Ovary (tissue), 9 donors: ENCODE data around the gene C11orf91. TPM values are rescaled to one million over a fixed set of nuclear protein-coding genes. Genes with fewer than 3 reads are reported as not detected.

Experiments used
- DNase-seq, 5 donors: peaks; one replicate each; pipeline ENCODE4 v3.0.0-alpha.2; 2019 to 2020
- H3K27ac ChIP-seq, 2 donors: fragments of 200-600 bp; one replicate each; pipeline versions ENCODE4 v1.5.1 to v1.8.0; 2019 to 2022
- H3K27me3 ChIP-seq: fragments of 200-600 bp; one replicate; pipeline ENCODE4 v1.8.0; 2022
- H3K36me3 ChIP-seq: fragments of 200-600 bp; sonication (generic); one replicate; pipeline ENCODE4 v1.5.1; 2019
- H3K4me1 ChIP-seq: one replicate; pipeline ENCODE4 v1.8.1; 2013; ENCODE audit warnings: mild to moderate bottlenecking, moderate library complexity; ENCODE audit not compliant: insufficient read depth
- H3K4me3 ChIP-seq: fragments of 200-600 bp; sonication (generic); one replicate; pipeline ENCODE4 v1.5.1; 2017
- H3K9me3 ChIP-seq, 2 donors: fragments of 200-600 bp in 1 of 2; sonication (generic) in 1 of 2; one replicate each; pipeline versions ENCODE4 v1.5.1 to v1.8.1; 2013 to 2019; ENCODE audit warnings: mild to moderate bottlenecking in 1 of 2, moderate library complexity in 1 of 2
- CTCF ChIP-seq, 3 donors: fragments of 450-650 bp in 2 of 3; fragments of 200-600 bp in 1 of 3; IDR thresholded peaks; one replicate each; pipeline versions ENCODE4 v1.5.1 to v1.8.0; 2016 to 2022; ENCODE audit warnings: antibody characterized with exemption in 3 of 3, mild to moderate bottlenecking in 1 of 3
- EP300 ChIP-seq: sonication (generic); formaldehyde crosslinking; IDR thresholded peaks from one replicate; pipeline ENCODE4 v1.6.1; 2017; ENCODE audit warnings: antibody characterized with exemption
- POLR2A ChIP-seq: fragments of 450-650 bp; IDR thresholded peaks from one replicate; pipeline ENCODE4 v1.6.1; 2017; ENCODE audit warnings: antibody characterized with exemption, mild to moderate bottlenecking, moderate library complexity
- WGBS, 3 donors: extraction: QIAGEN DNeasy Blood & Tissue Kit in 1 of 3; methylation state at CpG; one replicate each; pipeline versions ENCODE4 v1.1.5 to v1.1.7; 2013 to 2017; 5-methylcytosine and 5-hydroxymethylcytosine counted together
- intact Hi-C, 4 donors: fragments of 100-400 bp; cut with DNase I; formaldehyde crosslinking; loops; one replicate each; pipeline versions ENCODE4 v1.11.0 to v1.15.1; 2022 to 2023
- polyA plus RNA-seq, 2 donors: library from polyadenylated mRNA; stranded (reverse); fragments of 200-250 nt in 1 of 2; fragments of 350-450 nt in 1 of 2; fragmentation: Illumina TruSeq in 1 of 2; extraction: RNeasy Lipid Tissue Mini Kit (QIAGEN cat#74804) in 1 of 2; gene quantifications; one replicate each; pipeline ENCODE4 v1.2.3, GENCODE V29; 2013 to 2014
- total RNA-seq, 7 donors: library from RNA; depleted of rRNA in 2 of 7; stranded (reverse); fragments of >200 nt in 2 of 7; fragmentation: NEBNext Ultra II Directional in 3 of 7; extraction: Animal tissue kit (Norgen Biotek cat#: 25700) in 3 of 7; gene quantifications; one replicate each; pipeline versions ENCODE4 v1.1.0 to v1.2.4, GENCODE V29; 2016 to 2023
- donor health status: DM: no; HTN: no; CAD: no; lungs with moderate emphysema.
- donor health status: DM: no; HTN: no; CAD: no.
- donor health status: Bipolar disorder and iron deficiency.
- donor health status: DM: yes; HTN: yes; CAD: no.
- donor health status: DM: no; HTN: no; CAD: no.
- donor health status: DM: yes; HTN: yes; CAD: no.

The C11orf91 gene
- total and polyA plus RNA-seq, 9 donors, result 0.61 TPM; not detected in 8

GRCh38 chr11:33655842-33656600 is 44.6 kb downstream of the C11orf91 start:
- Histone ChIP-seq H3K36me3 (no peaks in the 10 kb centered on the region), H3K9me3 (no peaks in the 10 kb centered on the region), H3K4me3 (no peak overlapping the region), H3K4me1 (peaks cover 1% of the 10 kb centered on the region), H3K27me3 (no peaks in the 10 kb centered on the region), H3K27ac (no peak overlapping the region)
- TF ChIP-seq EP300 (no peak), POLR2A (no peak), CTCF (IDR thresholded peaks at IDR 0.05) (no peak)
- DNase-seq, result no peak
- intact Hi-C loops, result no loop called here
- WGBS, 3 donors, result 83 to 88% (median 86%) methylated on average over 11 of the region's 11 CpGs

- H3K9me3 ChIP-seq, result no peaks in the 10 kb centered on the region
- H3K4me3 ChIP-seq, result no peak overlapping the region
- 86 to 90% (median 87%) methylated on average over 6 of the region's 6 CpGs for WGBS, 3 donors
- no peak for DNase-seq
- peaks cover 1% of the 10 kb centered on the region for H3K4me1 ChIP-seq
- no peak overlapping the region for H3K27ac ChIP-seq
- TF ChIP-seq POLR2A, result no peak
- no peak for TF ChIP-seq CTCF (IDR thresholded peaks at IDR 0.05)
- TF ChIP-seq EP300, result no peak
- no peaks in the 10 kb centered on the region for H3K36me3 ChIP-seq
- H3K27me3 ChIP-seq, result no peaks in the 10 kb centered on the region
- intact Hi-C loops, result no loop called here
Observed at GRCh38 chr11:33654594-33654993, 46.0 kb downstream of the C11orf91 start.

GRCh38 chr11:33652930-33653329 is 47.7 kb downstream of the C11orf91 start:
- Histone ChIP-seq H3K9me3 (no peaks in the 10 kb centered on the region), H3K27ac (no peak overlapping the region), H3K27me3 (no peaks in the 10 kb centered on the region), H3K4me3 (no peak overlapping the region), H3K4me1 (peaks cover 1% of the 10 kb centered on the region), H3K36me3 (no peaks in the 10 kb centered on the region)
- intact Hi-C loops, result no loop called here
- no peak for DNase-seq
- TF ChIP-seq EP300 (no peak), POLR2A (no peak), CTCF (IDR thresholded peaks at IDR 0.05) (no peak)
- 43 to 52% (median 45%) methylated on average over 3 of the region's 3 CpGs for WGBS, 3 donors

GRCh38 chr11:33652431-33652830 is 48.2 kb downstream of the C11orf91 start:
- intact Hi-C loops, result no loop called here
- no peaks in the 10 kb centered on the region for H3K27me3 ChIP-seq
- H3K36me3 ChIP-seq, result no peaks in the 10 kb centered on the region
- no peak overlapping the region for H3K4me3 ChIP-seq
- H3K9me3 ChIP-seq, result no peaks in the 10 kb centered on the region
- TF ChIP-seq EP300 (no peak), POLR2A (no peak), CTCF (IDR thresholded peaks at IDR 0.05) (no peak)
- WGBS, 3 donors, result 26 to 39% (median 30%) methylated on average over 1 of the region's 1 CpG
- H3K4me1 ChIP-seq, result peaks cover 1% of the 10 kb centered on the region
- DNase-seq, result no peak
- H3K27ac ChIP-seq, result no peak overlapping the region
